C4-2B (cell line): ENCODE results near the gene SPG21.

Experiments
- ZFX ChIP-seq: fragments of 450-650 bp; IDR thresholded peaks from 2 replicates; pipeline ENCODE4 v1.6.1; 2017
- TF ChIP-seq, protein P1 (sequence below): fragments of 450-650 bp; conservative IDR thresholded peaks from 2 replicates; pipeline ENCODE4 v1.5.1; 2017; ENCODE audit warnings: mild to moderate bottlenecking

DNA sequence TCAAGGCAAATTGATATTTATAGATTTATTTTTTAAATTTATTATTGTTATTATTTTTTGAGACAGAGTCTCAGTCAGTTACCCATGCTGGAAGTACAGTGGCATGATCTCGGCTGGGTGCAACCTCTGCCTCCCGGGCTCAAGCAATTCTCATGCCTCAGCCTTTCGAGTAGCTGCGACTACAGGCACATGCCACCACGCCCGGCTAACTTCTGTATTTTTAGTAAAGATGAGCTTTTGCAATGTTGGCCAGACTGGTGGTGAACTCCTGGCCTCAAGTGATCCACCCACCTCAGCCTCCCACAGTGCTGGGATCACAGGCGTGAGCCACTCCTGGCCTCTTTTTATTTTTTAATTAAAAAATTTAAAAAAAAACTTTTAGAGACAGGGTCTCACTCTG, 19.0 kb downstream of the SPG21 start:
- TF ChIP-seq, protein P1, sequence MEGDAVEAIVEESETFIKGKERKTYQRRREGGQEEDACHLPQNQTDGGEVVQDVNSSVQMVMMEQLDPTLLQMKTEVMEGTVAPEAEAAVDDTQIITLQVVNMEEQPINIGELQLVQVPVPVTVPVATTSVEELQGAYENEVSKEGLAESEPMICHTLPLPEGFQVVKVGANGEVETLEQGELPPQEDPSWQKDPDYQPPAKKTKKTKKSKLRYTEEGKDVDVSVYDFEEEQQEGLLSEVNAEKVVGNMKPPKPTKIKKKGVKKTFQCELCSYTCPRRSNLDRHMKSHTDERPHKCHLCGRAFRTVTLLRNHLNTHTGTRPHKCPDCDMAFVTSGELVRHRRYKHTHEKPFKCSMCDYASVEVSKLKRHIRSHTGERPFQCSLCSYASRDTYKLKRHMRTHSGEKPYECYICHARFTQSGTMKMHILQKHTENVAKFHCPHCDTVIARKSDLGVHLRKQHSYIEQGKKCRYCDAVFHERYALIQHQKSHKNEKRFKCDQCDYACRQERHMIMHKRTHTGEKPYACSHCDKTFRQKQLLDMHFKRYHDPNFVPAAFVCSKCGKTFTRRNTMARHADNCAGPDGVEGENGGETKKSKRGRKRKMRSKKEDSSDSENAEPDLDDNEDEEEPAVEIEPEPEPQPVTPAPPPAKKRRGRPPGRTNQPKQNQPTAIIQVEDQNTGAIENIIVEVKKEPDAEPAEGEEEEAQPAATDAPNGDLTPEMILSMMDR = no peak
- TF ChIP-seq ZFX = no peak
